K562 (cell line): ENCODE data around the gene TMEM126B. TPM values are rescaled to one million over a fixed set of nuclear protein-coding genes. Genes with fewer than 3 reads are reported as not detected.

ENCODE experiments used
- CHD1 ChIP-seq: fragments of 200-600 bp; sonication (generic); IDR thresholded peaks from one replicate; pipeline ENCODE4 v1.6.1; 2012; ENCODE audit warnings: mild to moderate bottlenecking, moderate library complexity, low read length, inconsistent platforms
- COPS2 ChIP-seq: fragments of 450-650 bp; conservative IDR thresholded peaks from 2 replicates; pipeline ENCODE4 v1.6.1; 2016; ENCODE audit warnings: mild to moderate bottlenecking, moderate library complexity
- DNMT1 ChIP-seq: fragments of 450-650 bp; IDR thresholded peaks from 2 replicates; pipeline ENCODE4 v1.6.1; 2016; ENCODE audit warnings: antibody characterized with exemption, mild to moderate bottlenecking
- ESRRA ChIP-seq: fragments of 450-650 bp; IDR thresholded peaks from 2 replicates; pipeline ENCODE4 v1.6.1; 2014; ENCODE audit warnings: low read depth, mild to moderate bottlenecking, moderate library complexity, borderline replicate concordance
- FOXA1 ChIP-seq: fragments of 450-650 bp; IDR thresholded peaks from 2 replicates; pipeline ENCODE4 v1.6.1; 2016; ENCODE audit warnings: mild to moderate bottlenecking, borderline replicate concordance
- FOXJ2 ChIP-seq: fragments of 200-800 bp; sonication (Bioruptor generic); IDR thresholded peaks from 2 replicates; pipeline ENCODE4 v1.6.1; 2016; ENCODE audit warnings: missing genetic modification characterization, missing compliant biosample characterization
- KLF1 ChIP-seq: fragments of 450-650 bp; IDR thresholded peaks from 2 replicates; pipeline ENCODE4 v1.6.1; 2016; ENCODE audit warnings: missing genetic modification characterization, missing compliant biosample characterization
- NFXL1 ChIP-seq: fragments of 450-650 bp; formaldehyde crosslinking; IDR thresholded peaks from 2 replicates; pipeline ENCODE4 v1.4.0; 2021; ENCODE audit warnings: mild to moderate bottlenecking
- POLR2G ChIP-seq: fragments of 200-400 bp; formaldehyde crosslinking; IDR thresholded peaks from 2 replicates; pipeline ENCODE4 v1.6.1; 2017; ENCODE audit warnings: low read depth, mild to moderate bottlenecking, antibody characterized with exemption, low read length, moderate library complexity
- RUNX1 ChIP-seq: sonication (generic); IDR thresholded peaks from 2 replicates; pipeline ENCODE4 v1.6.1; 2016; ENCODE audit warnings: antibody characterized with exemption, low read depth
- SIRT6 ChIP-seq: IDR thresholded peaks from one replicate; pipeline ENCODE4 v1.6.1; 2012; ENCODE audit warnings: low read depth, mild to moderate bottlenecking, control low read depth, inconsistent platforms, low read length, moderate library complexity
- SMAD4 ChIP-seq: fragments of 250-450 bp; sonication (Bioruptor Pico); conservative IDR thresholded peaks from 2 replicates; pipeline ENCODE4 v1.8.0; 2021; ENCODE audit warnings: inconsistent platforms, mild to moderate bottlenecking, moderate library complexity
- TAF1 ChIP-seq: IDR thresholded peaks from 2 replicates; pipeline ENCODE4 v1.6.1; 2011; ENCODE audit warnings: mild to moderate bottlenecking, low read length, moderate library complexity; ENCODE audit not compliant: insufficient read depth, control insufficient read depth, severe bottlenecking; ENCODE audit errors: extremely low read depth
- TBP ChIP-seq: optimal IDR thresholded peaks from 2 replicates; pipeline ENCODE3; 2011; ENCODE audit warnings: low read depth, low read length, improper control_type of control experiment
- ZC3H11A ChIP-seq: IDR thresholded peaks from 2 replicates; pipeline ENCODE4 v1.6.1; 2012; ENCODE audit warnings: low read depth, low read length, improper control_type of control experiment
- ZNF133 ChIP-seq: fragments of 250-450 bp; sonication (Bioruptor Pico); IDR thresholded peaks from 2 replicates; pipeline ENCODE4 v1.4.0; 2020; ENCODE audit warnings: mild to moderate bottlenecking
- ZNF140 ChIP-seq: fragments of 250-450 bp; sonication (Bioruptor Pico); IDR thresholded peaks from 2 replicates; pipeline ENCODE4 v1.8.0; 2021; ENCODE audit warnings: moderate library complexity, mild to moderate bottlenecking, inconsistent platforms
- ZNF212 ChIP-seq: fragments of 450-650 bp; formaldehyde crosslinking; IDR thresholded peaks from 2 replicates; pipeline ENCODE4 v1.4.0; 2020; ENCODE audit warnings: mild to moderate bottlenecking
- ZNF780A ChIP-seq: fragments of 250-450 bp; sonication (Bioruptor Pico); IDR thresholded peaks from 2 replicates; pipeline ENCODE4 v1.5.0; 2021; ENCODE audit warnings: mild to moderate bottlenecking
- polyA plus RNA-seq, 8 experiments: library from polyadenylated mRNA; depleted of rRNA in 4 of 8; stranded (reverse) in 5 of 8; unstranded in 3 of 8; fragments of >200 nt; fragmentation: Nextera tagmentation in 2 of 8; fragmentation: Illumina TruSeq in 1 of 8; extraction: Ambion mirVana in 2 of 8; extraction: Trizol in 1 of 8; gene quantifications; 2 replicates each; pipeline versions ENCODE4 v1.2.1 to v1.2.3, GENCODE V29; 2011 to 2014; ENCODE audit warnings: inconsistent platforms in 1 of 8, missing spikeins in 1 of 8
- total RNA-seq, 7 experiments: library from RNA; depleted of rRNA in 6 of 7; stranded (reverse); fragments of >200 nt in 6 of 7; fragmentation: Illumina TruSeq in 2 of 7; extraction: Trizol in 2 of 7; gene quantifications; 2 replicates each; pipeline versions ENCODE4 v1.2.1 to v1.2.3, GENCODE V29; 2011 to 2021; ENCODE audit warnings: low replicate concordance in 1 of 7
- TF ChIP-seq, protein P1 (sequence below): sonication (generic); formaldehyde crosslinking; IDR thresholded peaks from 2 replicates; pipeline ENCODE4 v1.8.0; 2022; ENCODE audit warnings: mild to moderate bottlenecking, low read depth, missing genetic modification reagents
- TF ChIP-seq, protein P2 (sequence below), 2 experiments: fragments of 250-450 bp in 1 of 2; fragments of 450-650 bp in 1 of 2; sonication (Bioruptor Pico) in 1 of 2; IDR thresholded peaks; 2 replicates each; pipeline versions ENCODE4 v1.6.1 to v1.8.0; 2016 to 2021; ENCODE audit warnings: mild to moderate bottlenecking in 2 of 2, moderate library complexity in 2 of 2, missing compliant biosample characterization in 1 of 2, missing genetic modification characterization in 1 of 2
- TF ChIP-seq, protein P3 (sequence below): fragments of 150-350 bp; conservative IDR thresholded peaks from 2 replicates; pipeline ENCODE4 v1.6.1; 2014; ENCODE audit warnings: low read length
- TF ChIP-seq, protein P4 (sequence below): fragments of 250-450 bp; sonication (Bioruptor Pico); IDR thresholded peaks from 2 replicates; pipeline ENCODE4 v1.8.0; 2022; ENCODE audit warnings: moderate library complexity, mild to moderate bottlenecking, inconsistent platforms

The TMEM126B gene
- total and polyA plus RNA-seq, 9 of the 15 experiments (the other 6 are each of a cell fraction or from before 2014, with no cell fraction given), result 85.5 to 226 (median 164) TPM

DNA sequence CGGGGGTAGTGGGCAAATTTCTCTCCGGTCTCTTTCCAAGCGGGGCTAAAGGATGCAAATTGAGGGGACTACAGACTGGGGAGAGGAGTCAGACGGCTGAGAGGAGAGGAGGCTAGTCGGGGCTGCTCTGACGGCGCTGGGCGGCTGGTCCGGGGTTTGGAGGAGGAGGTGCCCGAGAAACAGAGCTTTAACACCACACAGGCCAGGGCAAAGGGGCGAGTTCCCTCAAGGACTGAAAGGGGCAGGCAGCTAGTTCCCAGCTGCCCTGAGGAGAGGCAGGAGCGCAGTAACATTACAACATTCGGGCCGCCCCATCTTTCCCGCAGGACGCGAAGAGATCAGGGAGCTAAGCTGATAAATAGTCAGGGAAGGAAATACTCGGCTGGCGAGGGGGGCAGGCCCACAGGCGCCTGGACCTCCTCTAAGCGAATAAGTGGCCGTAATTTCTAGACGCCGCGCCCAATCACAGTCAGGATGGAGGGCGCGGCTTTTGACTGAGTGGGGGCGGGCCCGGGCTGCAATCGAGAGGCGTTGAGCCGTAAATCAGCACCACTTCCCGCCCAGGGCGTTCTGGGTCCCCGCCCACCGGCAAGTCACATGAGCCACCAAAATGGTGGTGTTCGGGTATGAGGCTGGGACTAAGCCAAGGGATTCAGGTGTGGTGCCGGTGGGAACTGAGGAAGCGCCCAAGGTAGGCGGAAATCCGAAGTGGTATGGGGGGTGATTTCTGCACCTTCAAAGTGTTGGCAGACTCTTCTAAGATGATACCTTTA, at the start of gene TMEM126B (continued):
- TF ChIP-seq KLF1 (peak; percentile 92), SMAD4 (0 out of 2 replicates have a peak, but pooled peaks have one; percentile 31), ESRRA (no peak; the same call in 1 of the 2 replicates), ZNF780A (no peak), TBP (peak; percentile 80), DNMT1 (no peak), CHD1 (no peak), POLR2G (peak; percentile 89; the same call in 1 of the 2 replicates), RUNX1 (no peak), FOXJ2 (0 out of 2 replicates have a peak, but pooled peaks have one; percentile 19), COPS2 (no peak), NFXL1 (no peak), ZNF212 (CRISPR knock-in tag) (no peak), ZNF133 (CRISPR knock-in tag) (no peak), ZC3H11A (no peak), TAF1 (peak; percentile 87), SIRT6 (no peak), ZNF140 (no peak), FOXA1 (no peak)
- TF ChIP-seq, protein P1, sequence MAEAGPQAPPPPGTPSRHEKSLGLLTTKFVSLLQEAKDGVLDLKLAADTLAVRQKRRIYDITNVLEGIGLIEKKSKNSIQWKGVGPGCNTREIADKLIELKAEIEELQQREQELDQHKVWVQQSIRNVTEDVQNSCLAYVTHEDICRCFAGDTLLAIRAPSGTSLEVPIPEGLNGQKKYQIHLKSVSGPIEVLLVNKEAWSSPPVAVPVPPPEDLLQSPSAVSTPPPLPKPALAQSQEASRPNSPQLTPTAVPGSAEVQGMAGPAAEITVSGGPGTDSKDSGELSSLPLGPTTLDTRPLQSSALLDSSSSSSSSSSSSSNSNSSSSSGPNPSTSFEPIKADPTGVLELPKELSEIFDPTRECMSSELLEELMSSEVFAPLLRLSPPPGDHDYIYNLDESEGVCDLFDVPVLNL (CRISPR knock-in tag), result peak; percentile 76; the same call in 1 of the 2 replicates
- TF ChIP-seq, protein P2, sequence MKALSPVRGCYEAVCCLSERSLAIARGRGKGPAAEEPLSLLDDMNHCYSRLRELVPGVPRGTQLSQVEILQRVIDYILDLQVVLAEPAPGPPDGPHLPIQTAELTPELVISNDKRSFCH (CRISPR knock-in tag; IDR thresholded peaks at IDR 0.05), result no peak
- TF ChIP-seq, protein P2 (tag; IDR thresholded peaks at IDR 0.05), result peak; percentile 27; the same call in 1 of the 2 replicates
- TF ChIP-seq, protein P3, sequence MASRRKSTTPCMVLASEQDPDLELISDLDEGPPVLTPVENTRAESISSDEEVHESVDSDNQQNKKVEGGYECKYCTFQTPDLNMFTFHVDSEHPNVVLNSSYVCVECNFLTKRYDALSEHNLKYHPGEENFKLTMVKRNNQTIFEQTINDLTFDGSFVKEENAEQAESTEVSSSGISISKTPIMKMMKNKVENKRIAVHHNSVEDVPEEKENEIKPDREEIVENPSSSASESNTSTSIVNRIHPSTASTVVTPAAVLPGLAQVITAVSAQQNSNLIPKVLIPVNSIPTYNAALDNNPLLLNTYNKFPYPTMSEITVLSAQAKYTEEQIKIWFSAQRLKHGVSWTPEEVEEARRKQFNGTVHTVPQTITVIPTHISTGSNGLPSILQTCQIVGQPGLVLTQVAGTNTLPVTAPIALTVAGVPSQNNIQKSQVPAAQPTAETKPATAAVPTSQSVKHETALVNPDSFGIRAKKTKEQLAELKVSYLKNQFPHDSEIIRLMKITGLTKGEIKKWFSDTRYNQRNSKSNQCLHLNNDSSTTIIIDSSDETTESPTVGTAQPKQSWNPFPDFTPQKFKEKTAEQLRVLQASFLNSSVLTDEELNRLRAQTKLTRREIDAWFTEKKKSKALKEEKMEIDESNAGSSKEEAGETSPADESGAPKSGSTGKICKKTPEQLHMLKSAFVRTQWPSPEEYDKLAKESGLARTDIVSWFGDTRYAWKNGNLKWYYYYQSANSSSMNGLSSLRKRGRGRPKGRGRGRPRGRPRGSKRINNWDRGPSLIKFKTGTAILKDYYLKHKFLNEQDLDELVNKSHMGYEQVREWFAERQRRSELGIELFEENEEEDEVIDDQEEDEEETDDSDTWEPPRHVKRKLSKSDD, result no peak
- TF ChIP-seq, protein P4, sequence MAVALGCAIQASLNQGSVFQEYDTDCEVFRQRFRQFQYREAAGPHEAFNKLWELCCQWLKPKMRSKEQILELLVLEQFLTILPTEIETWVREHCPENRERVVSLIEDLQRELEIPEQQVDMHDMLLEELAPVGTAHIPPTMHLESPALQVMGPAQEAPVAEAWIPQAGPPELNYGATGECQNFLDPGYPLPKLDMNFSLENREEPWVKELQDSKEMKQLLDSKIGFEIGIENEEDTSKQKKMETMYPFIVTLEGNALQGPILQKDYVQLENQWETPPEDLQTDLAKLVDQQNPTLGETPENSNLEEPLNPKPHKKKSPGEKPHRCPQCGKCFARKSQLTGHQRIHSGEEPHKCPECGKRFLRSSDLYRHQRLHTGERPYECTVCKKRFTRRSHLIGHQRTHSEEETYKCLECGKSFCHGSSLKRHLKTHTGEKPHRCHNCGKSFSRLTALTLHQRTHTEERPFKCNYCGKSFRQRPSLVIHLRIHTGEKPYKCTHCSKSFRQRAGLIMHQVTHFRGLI (CRISPR knock-in tag), result no peak
